Gastrocnemius medialis (tissue), 4 donors: Measurements from ENCODE around the gene PARP2. TPM values are rescaled to one million over a fixed set of nuclear protein-coding genes. Genes with fewer than 3 reads are reported as not detected.

Experiments
- ATAC-seq, 2 donors: fragments of 150-250 bp; one replicate each; pipeline ENCODE4 v1.9.1; 2016
- DNase-seq, 2 donors: peaks; one replicate each; pipeline ENCODE4 v3.0.0-alpha.2; 2019
- H3K27ac ChIP-seq, 4 donors: fragments of 200-600 bp; sonication (generic); 1 replicate in 1 of 4; 2 replicates in 3 of 4; pipeline ENCODE4 v1.5.1; 2016 to 2018; ENCODE audit warnings: mild to moderate bottlenecking in 2 of 4, moderate library complexity in 1 of 4
- H3K27me3 ChIP-seq, 3 donors: fragments of 200-600 bp; sonication (generic) in 2 of 3; 1 replicate in 1 of 3; 2 replicates in 2 of 3; pipeline versions ENCODE4 v1.5.1 to v1.6.0; 2016 to 2019; ENCODE audit warnings: mild to moderate bottlenecking in 1 of 3, moderate library complexity in 1 of 3
- H3K36me3 ChIP-seq, 2 donors: fragments of 200-600 bp; sonication (generic) in 1 of 2; one replicate each; pipeline ENCODE4 v1.5.1; 2017 to 2018
- H3K4me1 ChIP-seq, 2 donors: fragments of 200-600 bp; sonication (generic) in 1 of 2; one replicate each; pipeline ENCODE4 v1.5.1; 2016 to 2017; ENCODE audit warnings: mild to moderate bottlenecking in 2 of 2
- H3K4me3 ChIP-seq, 4 donors: fragments of 200-600 bp; sonication (generic) in 3 of 4; 1 replicate in 1 of 4; 2 replicates in 3 of 4; pipeline ENCODE4 v1.5.1; 2016 to 2019; ENCODE audit warnings: mild to moderate bottlenecking in 2 of 4
- H3K9me3 ChIP-seq, 3 donors: fragments of 200-600 bp; sonication (generic) in 2 of 3; 1 replicate in 1 of 3; 2 replicates in 2 of 3; pipeline ENCODE4 v1.5.1; 2016 to 2019
- CTCF ChIP-seq, 5 experiments: fragments of 450-650 bp in 3 of 5; fragments of 200-600 bp in 2 of 5; sonication (generic) in 2 of 5; IDR thresholded peaks in 4 of 5; conservative IDR thresholded peaks in 1 of 5; 1 replicate in 4 of 5; 2 replicates in 1 of 5; pipeline ENCODE4 v1.5.1; 2016 to 2019; ENCODE audit warnings: antibody characterized with exemption in 5 of 5, mild to moderate bottlenecking in 3 of 5, moderate library complexity in 3 of 5
- POLR2A ChIP-seq, 2 donors: fragments of 450-650 bp; IDR thresholded peaks; one replicate each; pipeline ENCODE4 v1.6.1; 2017; ENCODE audit warnings: antibody characterized with exemption in 2 of 2, mild to moderate bottlenecking in 2 of 2, moderate library complexity in 2 of 2
- in situ Hi-C, 4 donors: fragments of 200-750 bp; cut with MboI; loops; one replicate each; pipeline versions ENCODE4 v1.15.0 to v1.8.0; 2017; ENCODE audit warnings: low sequenced_read_pairs in 4 of 4
- intact Hi-C: fragments of 100-400 bp; cut with DNase I; formaldehyde crosslinking; loops from one replicate; pipeline ENCODE4 v1.15.1; 2023; ENCODE audit warnings: low total_unique reads
- total RNA-seq, 4 donors: library from RNA; depleted of rRNA; stranded (reverse); fragments of >200 nt; gene quantifications; one replicate each; pipeline versions ENCODE4 v1.1.0 to v1.2.3, GENCODE V29; 2016

PARP2 gene
- total RNA-seq, 4 donors from 2014 or later, result 5.1 to 15.0 (median 7.0) TPM

GRCh38 chr14:20403521-20403920, 60.1 kb downstream of the PARP2 start:
- no peak for TF ChIP-seq POLR2A (IDR thresholded peaks at IDR 0.05)
- TF ChIP-seq CTCF (IDR thresholded peaks at IDR 0.05 in 4 of 5, conservative IDR thresholded peaks at IDR 0.05 in 1 of 5), result no peak
- Histone ChIP-seq H3K36me3 (peaks cover 0 to 95% of the 10 kb centered on the region in 2 donors), H3K9me3 (no peaks in the 10 kb centered on the region), H3K27ac (no peak overlapping the region), H3K4me3 (no peak overlapping the region), H3K4me1 (peaks cover 0 to 6% of the 10 kb centered on the region in 2 donors), H3K27me3 (no peaks in the 10 kb centered on the region)
- ATAC-seq (no peak), DNase-seq (no peak)
- intact Hi-C loops (no loop called here), in situ Hi-C loops (loop anchor here in 2 of 4 donors (25.0 kb wide), 1 partner anchor 209 kb away; no protein-coding TSS in a partner anchor)

Other genes starting within 250 kb of the PARP2 start
- gene OR4K17, start 232.9 kb upstream of the PARP2 start, total RNA-seq, result not detected
- gene OR4N5, start 204.8 kb upstream of the PARP2 start, total RNA-seq, result not detected
- gene OR11G2, start 152.7 kb upstream of the PARP2 start, total RNA-seq, result not detected
- not detected for gene OR11H6, start 119.9 kb upstream of the PARP2 start, total RNA-seq
- not detected for gene OR11H7, start 114.7 kb upstream of the PARP2 start, total RNA-seq
- not detected for gene OR11H4, start 104.3 kb upstream of the PARP2 start, total RNA-seq
- 1 to 10 TPM; 3.7 to 6.3 (median 4.8) TPM for gene TTC5, start 37.7 kb upstream of the PARP2 start, total RNA-seq
- gene CCNB1IP1, start 10.4 kb upstream of the PARP2 start, total RNA-seq, result 10 to 100 TPM; 15.7 to 42.9 (median 30.2) TPM
- gene TEP1, start 69.9 kb downstream of the PARP2 start, total RNA-seq, result 10 to 100 TPM in 2 of 4 donors, 1 to 10 TPM in 2; 7.2 to 25.7 (median 12.0) TPM
- gene KLHL33, start 92.5 kb downstream of the PARP2 start, total RNA-seq, result 1 to 10 TPM; 1.9 to 4.7 (median 3.5) TPM
- 10 to 100 TPM; 15.8 to 21.7 (median 20.5) TPM for gene OSGEP, start 111.2 kb downstream of the PARP2 start, total RNA-seq
- gene APEX1, start 111.6 kb downstream of the PARP2 start, total RNA-seq, result 100 to 1,000 TPM in 2 of 4 donors, 10 to 100 TPM in 2; 65.6 to 132 (median 94.2) TPM
- gene PIP4P1, start 117.8 kb downstream of the PARP2 start, total RNA-seq, result 10 to 100 TPM; 18.8 to 38.5 (median 21.7) TPM
- gene PNP, start 125.8 kb downstream of the PARP2 start, total RNA-seq, result 1 to 10 TPM; 1.6 to 7.5 (median 3.0) TPM
- gene RNASE10, start 161.9 kb downstream of the PARP2 start, total RNA-seq, result not detected
- gene RNASE9, start 217.4 kb downstream of the PARP2 start, total RNA-seq, result not detected
- gene RNASE11, start 244.4 kb downstream of the PARP2 start, total RNA-seq, result not detected
- not detected for gene RNASE12, start 247.7 kb downstream of the PARP2 start, total RNA-seq